ENCODE measurements around the gene OR2H2. TPM values are rescaled to one million over a fixed set of nuclear protein-coding genes. Genes with fewer than 3 reads are reported as not detected.

OR2H2 gene
- total and polyA plus RNA-seq, 2 donors (not counting 1 experiment from before 2014, with no cell fraction given) = not detected

DNA sequence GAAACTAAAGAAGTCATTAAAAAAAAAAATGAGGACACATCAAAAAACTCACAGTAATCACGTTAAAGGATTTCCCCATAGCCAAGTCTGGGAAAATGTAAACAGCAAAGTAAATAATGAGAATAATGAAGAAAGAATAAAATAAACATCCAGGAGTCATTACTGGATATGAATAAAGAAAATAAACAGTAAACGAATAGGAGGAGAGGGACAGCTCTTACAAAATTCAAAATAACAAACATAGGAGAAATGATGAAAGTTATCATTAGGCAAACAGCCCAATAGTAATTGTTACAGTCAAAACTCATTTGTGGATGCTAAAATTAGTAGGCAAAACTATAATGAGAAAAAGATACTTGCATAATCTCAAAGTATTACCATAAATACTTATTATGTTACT, 17.4 kb upstream of the OR2H2 start:
- Histone ChIP-seq H3K27ac (ENCODE audit: low read length in 2 of 2) (no peak overlapping the region), H2AFZ (ENCODE audit: insufficient read depth, low read depth, low read length, poor library complexity, severe bottlenecking) (no peak overlapping the region), H3K4me3 (ENCODE audit: control extremely low read depth in 1 of 5, extremely low read depth in 1 of 5, insufficient read depth in 1 of 5, low read depth in 2 of 5, low read length in 4 of 5) (no peak overlapping the region), H3K9me3 (ENCODE audit: control extremely low read depth in 1 of 3, control insufficient read depth in 2 of 3, insufficient read depth in 1 of 3, low read length in 2 of 3) (no peaks in the 10 kb centered on the region), H3K79me2 (ENCODE audit: control insufficient read depth, insufficient read depth, low read length) (no peaks in the 10 kb centered on the region), H4K20me1 (ENCODE audit: control insufficient read depth, insufficient read depth, low read length, poor library complexity, severe bottlenecking) (no peaks in the 10 kb centered on the region), H3K36me3 (replicated peaks in 1 of 2; ENCODE audit: control extremely low read depth in 1 of 2, control insufficient read depth in 1 of 2, extremely low read depth in 1 of 2, insufficient read depth in 2 of 2, low read length in 1 of 2) (no peaks in the 10 kb centered on the region), H3K4me1 (ENCODE audit: control insufficient read depth in 2 of 2, insufficient read depth in 2 of 2, low read length in 2 of 2) (peaks cover 9 to 10% of the 10 kb centered on the region in 2 donors), H3K27me3 (replicated peaks in 1 of 4; ENCODE audit: control extremely low read depth in 1 of 4, control insufficient read depth in 3 of 4, insufficient read depth in 4 of 4, low read length in 3 of 4) (peaks cover 0 to 10% (median 2%) of the 10 kb centered on the region in 4 experiments), H3K4me2 (replicated peaks; ENCODE audit: low read depth, low read length, poor library complexity, severe bottlenecking) (no peak overlapping the region), H3K9ac (ENCODE audit: low read length) (no peak overlapping the region)
- Mint-ChIP-seq H3K4me3 (no peak overlapping the region), H3K27me3 (peaks cover 20% of the 10 kb centered on the region), H3K9me3 (ENCODE audit: insufficient read depth) (no peaks in the 10 kb centered on the region), H3K27ac (no peak overlapping the region), H3K4me1 (peaks cover 15% of the 10 kb centered on the region)
- intact Hi-C loops (cut with micrococcal nuclease) = no loop called here
- ATAC-seq (ENCODE audit: low read depth) (no peak), DNase-seq (no peak)
- WGBS (ENCODE audit: insufficient coverage) = no CpG with 5 or more reads among the region's 2 CpGs
- TF ChIP-seq, protein P1, sequence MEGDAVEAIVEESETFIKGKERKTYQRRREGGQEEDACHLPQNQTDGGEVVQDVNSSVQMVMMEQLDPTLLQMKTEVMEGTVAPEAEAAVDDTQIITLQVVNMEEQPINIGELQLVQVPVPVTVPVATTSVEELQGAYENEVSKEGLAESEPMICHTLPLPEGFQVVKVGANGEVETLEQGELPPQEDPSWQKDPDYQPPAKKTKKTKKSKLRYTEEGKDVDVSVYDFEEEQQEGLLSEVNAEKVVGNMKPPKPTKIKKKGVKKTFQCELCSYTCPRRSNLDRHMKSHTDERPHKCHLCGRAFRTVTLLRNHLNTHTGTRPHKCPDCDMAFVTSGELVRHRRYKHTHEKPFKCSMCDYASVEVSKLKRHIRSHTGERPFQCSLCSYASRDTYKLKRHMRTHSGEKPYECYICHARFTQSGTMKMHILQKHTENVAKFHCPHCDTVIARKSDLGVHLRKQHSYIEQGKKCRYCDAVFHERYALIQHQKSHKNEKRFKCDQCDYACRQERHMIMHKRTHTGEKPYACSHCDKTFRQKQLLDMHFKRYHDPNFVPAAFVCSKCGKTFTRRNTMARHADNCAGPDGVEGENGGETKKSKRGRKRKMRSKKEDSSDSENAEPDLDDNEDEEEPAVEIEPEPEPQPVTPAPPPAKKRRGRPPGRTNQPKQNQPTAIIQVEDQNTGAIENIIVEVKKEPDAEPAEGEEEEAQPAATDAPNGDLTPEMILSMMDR (IDR thresholded peaks at IDR 0.05) = no peak
- no peak for TF ChIP-seq EZH2 (IDR thresholded peaks at IDR 0.05; ENCODE audit: borderline replicate concordance, insufficient read depth, low read depth, low read length, poor library complexity, severe bottlenecking)
- CTCF ChIA-PET = no interaction called here
- POLR2A ChIA-PET = no interaction called here

DNA sequence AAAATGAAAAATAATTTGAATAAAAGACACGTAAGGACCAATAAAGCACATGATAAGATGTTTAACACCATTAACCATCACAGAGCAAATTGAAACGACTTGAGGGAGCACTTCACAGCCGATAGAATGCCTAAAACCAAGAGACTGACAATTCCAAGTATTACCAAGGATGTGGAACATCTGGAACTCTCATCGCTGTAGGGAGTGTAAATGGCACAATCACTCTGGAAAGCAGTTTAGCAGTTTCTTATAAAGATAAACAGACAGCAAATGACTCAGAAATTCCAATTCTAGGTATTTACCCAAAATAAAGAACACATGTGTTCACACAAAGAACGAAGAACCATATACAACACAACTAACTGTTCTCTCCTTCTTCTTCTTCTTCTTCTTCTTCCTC, 16.9 kb upstream of the OR2H2 start:
- Histone ChIP-seq H4K20me1 (ENCODE audit: control insufficient read depth, insufficient read depth, low read length, poor library complexity, severe bottlenecking) (no peaks in the 10 kb centered on the region), H3K9ac (ENCODE audit: low read length) (no peak overlapping the region), H3K27me3 (replicated peaks in 1 of 4; ENCODE audit: control extremely low read depth in 1 of 4, control insufficient read depth in 3 of 4, insufficient read depth in 4 of 4, low read length in 3 of 4) (peaks cover 0 to 10% (median 2%) of the 10 kb centered on the region in 4 experiments), H2AFZ (ENCODE audit: insufficient read depth, low read depth, low read length, poor library complexity, severe bottlenecking) (no peak overlapping the region), H3K4me2 (replicated peaks; ENCODE audit: low read depth, low read length, poor library complexity, severe bottlenecking) (no peak overlapping the region), H3K36me3 (replicated peaks in 1 of 2; ENCODE audit: control extremely low read depth in 1 of 2, control insufficient read depth in 1 of 2, extremely low read depth in 1 of 2, insufficient read depth in 2 of 2, low read length in 1 of 2) (no peaks in the 10 kb centered on the region), H3K27ac (ENCODE audit: low read length in 2 of 2) (no peak overlapping the region), H3K4me3 (ENCODE audit: control extremely low read depth in 1 of 5, extremely low read depth in 1 of 5, insufficient read depth in 1 of 5, low read depth in 2 of 5, low read length in 4 of 5) (no peak overlapping the region), H3K9me3 (ENCODE audit: control extremely low read depth in 1 of 3, control insufficient read depth in 2 of 3, insufficient read depth in 1 of 3, low read length in 2 of 3) (no peaks in the 10 kb centered on the region), H3K79me2 (ENCODE audit: control insufficient read depth, insufficient read depth, low read length) (no peaks in the 10 kb centered on the region), H3K4me1 (ENCODE audit: control insufficient read depth in 2 of 2, insufficient read depth in 2 of 2, low read length in 2 of 2) (peaks cover 9 to 10% of the 10 kb centered on the region in 2 donors)
- POLR2A ChIA-PET = no interaction called here
- Mint-ChIP-seq H3K4me3 (no peak overlapping the region), H3K4me1 (peaks cover 12% of the 10 kb centered on the region), H3K27me3 (peaks cover 20% of the 10 kb centered on the region), H3K27ac (no peak overlapping the region), H3K9me3 (ENCODE audit: insufficient read depth) (no peaks in the 10 kb centered on the region)
- ATAC-seq (ENCODE audit: low read depth) = no peak
- intact Hi-C loops (cut with micrococcal nuclease) = no loop called here
- no peak for DNase-seq
- TF ChIP-seq, protein P1 (IDR thresholded peaks at IDR 0.05) = no peak
- TF ChIP-seq EZH2 (IDR thresholded peaks at IDR 0.05; ENCODE audit: borderline replicate concordance, insufficient read depth, low read depth, low read length, poor library complexity, severe bottlenecking) = no peak
- WGBS (ENCODE audit: insufficient coverage) = 91% methylated on average over 1 of the region's 5 CpGs
- CTCF ChIA-PET = no interaction called here

Measured in B cell (primary cell).